B cell (primary cell): ENCODE data around the gene APOL3. TPM values are rescaled to one million over a fixed set of nuclear protein-coding genes. Genes with fewer than 3 reads are reported as not detected.

ENCODE experiments used
- ATAC-seq: fragments of 200-7000 bp; cut with Tn5 transposase; one replicate; pipeline ENCODE4 v1.10.0; 2021; ENCODE audit warnings: low read depth, mild to moderate bottlenecking, moderate number of reproducible peaks, moderate library complexity
- CTCF ChIA-PET: fragments of 350-600 bp; sonication (Branson Sonifier 250); formaldehyde crosslinking; loops from one replicate; lab custom pipeline; 2021; ENCODE audit warnings: antibody characterized with exemption, inconsistent platforms; lab: Charles Lee
- POLR2A ChIA-PET: fragments of 350-600 bp; sonication (Branson Sonifier 250); formaldehyde crosslinking; loops from one replicate; lab custom pipeline; 2021; ENCODE audit warnings: antibody characterized with exemption; lab: Charles Lee
- DNase-seq: peaks from one replicate; pipeline ENCODE4 v3.0.0; 2013
- H2AFZ ChIP-seq: 2 replicates; pipeline ENCODE4 v1.6.1; 2012; ENCODE audit warnings: mild to moderate bottlenecking, low read depth, low read length; ENCODE audit not compliant: insufficient read depth, poor library complexity, severe bottlenecking
- H3K27ac ChIP-seq, 2 donors: 1 replicate in 1 of 2; 2 replicates in 1 of 2; pipeline ENCODE4 v1.5.1; 2012 to 2013; ENCODE audit warnings: low read length in 2 of 2, mild to moderate bottlenecking in 2 of 2, moderate library complexity in 1 of 2
- H3K27me3 ChIP-seq, 4 experiments: fragments of 200-600 bp in 1 of 4; sonication (generic) in 1 of 4; replicated peaks in 1 of 4; 1 replicate in 2 of 4; 2 replicates in 2 of 4; pipeline versions ENCODE4 v1.6.1 to v1.7.0; 2013 to 2016; ENCODE audit warnings: low read length in 3 of 4, mild to moderate bottlenecking in 2 of 4, mixed read lengths in 1 of 4, moderate library complexity in 1 of 4; ENCODE audit not compliant: insufficient read depth in 4 of 4, control insufficient read depth in 3 of 4; ENCODE audit errors: control extremely low read depth in 1 of 4
- H3K36me3 ChIP-seq, 2 experiments: replicated peaks in 1 of 2; 1 replicate in 1 of 2; 2 replicates in 1 of 2; pipeline versions ENCODE4 v1.6.1 to v1.7.1; 2013; ENCODE audit warnings: low read length in 1 of 2; ENCODE audit not compliant: insufficient read depth in 2 of 2, control insufficient read depth in 1 of 2; ENCODE audit errors: control extremely low read depth in 1 of 2, extremely low read depth in 1 of 2
- H3K4me1 ChIP-seq, 2 donors: fragments of 200-600 bp in 1 of 2; sonication (generic) in 1 of 2; 1 replicate in 1 of 2; 2 replicates in 1 of 2; pipeline versions ENCODE4 v1.5.1 to v1.6.1; 2013 to 2017; ENCODE audit warnings: low read length in 2 of 2; ENCODE audit not compliant: control insufficient read depth in 2 of 2, insufficient read depth in 2 of 2
- H3K4me2 ChIP-seq: replicated peaks from 2 replicates; pipeline ENCODE3; 2012; ENCODE audit warnings: mild to moderate bottlenecking, low read depth, low read length; ENCODE audit not compliant: poor library complexity, severe bottlenecking
- H3K4me3 ChIP-seq, 5 experiments: fragments of 200-600 bp in 1 of 5; sonication (generic) in 1 of 5; 1 replicate in 3 of 5; 2 replicates in 2 of 5; pipeline versions ENCODE4 v1.5.1 to v1.7.0; 2011 to 2016; ENCODE audit warnings: low read length in 4 of 5, mild to moderate bottlenecking in 4 of 5, low read depth in 2 of 5, control low read depth in 1 of 5, moderate library complexity in 1 of 5; ENCODE audit not compliant: insufficient read depth in 1 of 5; ENCODE audit errors: control extremely low read depth in 1 of 5, extremely low read depth in 1 of 5
- H3K79me2 ChIP-seq: fragments of 200-600 bp; sonication (generic); one replicate; pipeline ENCODE4 v1.6.0; 2016; ENCODE audit warnings: low read length; ENCODE audit not compliant: control insufficient read depth, insufficient read depth
- H3K9ac ChIP-seq: fragments of 200-600 bp; sonication (generic); 2 replicates; pipeline ENCODE4 v1.6.1; 2017; ENCODE audit warnings: mild to moderate bottlenecking, low read length, moderate library complexity
- H3K9me3 ChIP-seq, 3 donors: one replicate each; pipeline versions ENCODE4 v1.6.1 to v1.7.1; 2013; ENCODE audit warnings: low read length in 2 of 3; ENCODE audit not compliant: control insufficient read depth in 2 of 3, insufficient read depth in 1 of 3; ENCODE audit errors: control extremely low read depth in 1 of 3
- H4K20me1 ChIP-seq: 2 replicates; pipeline ENCODE4 v1.6.0; 2012; ENCODE audit warnings: mild to moderate bottlenecking, low read length; ENCODE audit not compliant: insufficient read depth, control insufficient read depth, poor library complexity, severe bottlenecking
- H3K27ac Mint-ChIP-seq: one replicate; pipeline ENCODE4 v1.8.0; 2021; ENCODE audit warnings: mixed read lengths
- H3K27me3 Mint-ChIP-seq: one replicate; pipeline ENCODE4 v1.8.0; 2021; ENCODE audit warnings: mixed read lengths
- H3K4me1 Mint-ChIP-seq: one replicate; pipeline ENCODE4 v1.8.0; 2021; ENCODE audit warnings: mixed read lengths
- H3K4me3 Mint-ChIP-seq: one replicate; pipeline ENCODE4 v1.8.0; 2021; ENCODE audit warnings: mixed read lengths
- H3K9me3 Mint-ChIP-seq: one replicate; pipeline ENCODE4 v1.8.0; 2022; ENCODE audit warnings: mixed read lengths; ENCODE audit not compliant: insufficient read depth
- CTCF ChIP-seq: fragments of 200-600 bp; IDR thresholded peaks from one replicate; pipeline ENCODE4 v1.8.0; 2022; ENCODE audit warnings: antibody characterized with exemption, mild to moderate bottlenecking
- EZH2 ChIP-seq: IDR thresholded peaks from 2 replicates; pipeline ENCODE4 v1.6.1; 2012; ENCODE audit warnings: borderline replicate concordance, low read depth, mild to moderate bottlenecking, moderate library complexity, low read length; ENCODE audit not compliant: insufficient read depth, poor library complexity, severe bottlenecking
- WGBS: methylation state at CpG from one replicate; pipeline ENCODE4 v1.1.5; 2013; ENCODE audit warnings: missing lambda C conversion rate; ENCODE audit not compliant: insufficient coverage; 5-methylcytosine and 5-hydroxymethylcytosine counted together
- intact Hi-C: fragments of 100-400 bp; cut with micrococcal nuclease; formaldehyde crosslinking; loops from one replicate; pipeline ENCODE4 v1.10.0; 2022
- polyA plus RNA-seq: library from polyadenylated mRNA; depleted of rRNA; stranded (reverse); fragments of >200 nt; gene quantifications from 2 replicates; pipeline ENCODE4 v1.2.3, GENCODE V29; 2012
- total RNA-seq, 2 donors: library from RNA; stranded (reverse); fragments of 120-200 nt in 1 of 2; gene quantifications; 1 replicate in 1 of 2; 2 replicates in 1 of 2; pipeline versions ENCODE4 v1.2.3 to v1.2.4, GENCODE V29; 2013 to 2022

The APOL3 gene
- total and polyA plus RNA-seq, 2 donors (not counting 1 experiment from before 2014, with no cell fraction given) = 55.0 to 97.2 TPM

- Mint-ChIP-seq H3K4me3 (no peak overlapping the region), H3K27me3 (no peaks in the 10 kb centered on the region), H3K9me3 (peaks cover 3% of the 10 kb centered on the region), H3K4me1 (peaks cover 44% of the 10 kb centered on the region), H3K27ac (no peak overlapping the region)
- Histone ChIP-seq H3K9me3 (peaks cover 0 to 5% (median 0%) of the 10 kb centered on the region in 3 donors), H3K79me2 (peaks cover 3% of the 10 kb centered on the region), H3K27me3 (no peaks in the 10 kb centered on the region), H3K4me3 (no peak overlapping the region), H4K20me1 (no peaks in the 10 kb centered on the region), H3K4me2 (no peak overlapping the region), H2AFZ (no peak overlapping the region), H3K4me1 (peaks cover 21 to 37% of the 10 kb centered on the region in 2 donors), H3K36me3 (no peaks in the 10 kb centered on the region), H3K27ac (no peak overlapping the region), H3K9ac (no peak overlapping the region)
- CTCF ChIA-PET = interaction anchor here (12.5 kb wide), 1 partner anchor 11 kb away, joined by 182 read pairs; no protein-coding TSS in a partner anchor
- DNase-seq (no peak), ATAC-seq (no peak)
- TF ChIP-seq CTCF = no peak
- no peak for TF ChIP-seq EZH2
- intact Hi-C loops = no loop called here
- WGBS = 62% methylated on average over 6 of the region's 10 CpGs
- POLR2A ChIA-PET = no interaction called here
Measured at GRCh38 chr22:36166518-36167220, 6.1 kb upstream of the APOL3 start.

- Histone ChIP-seq H3K4me2 (no peak overlapping the region), H3K4me1 (peaks cover 27 to 43% of the 10 kb centered on the region in 2 donors), H3K79me2 (peaks cover 3% of the 10 kb centered on the region), H2AFZ (no peak overlapping the region), H3K9me3 (peaks cover 0 to 5% (median 0%) of the 10 kb centered on the region in 3 donors), H3K27ac (no peak overlapping the region), H3K4me3 (no peak overlapping the region), H3K36me3 (no peaks in the 10 kb centered on the region), H3K9ac (no peak overlapping the region), H3K27me3 (no peaks in the 10 kb centered on the region), H4K20me1 (no peaks in the 10 kb centered on the region)
- Mint-ChIP-seq H3K27me3 (no peaks in the 10 kb centered on the region), H3K27ac (no peak overlapping the region), H3K4me1 (peaks cover 50% of the 10 kb centered on the region), H3K4me3 (no peak overlapping the region), H3K9me3 (peaks cover 3% of the 10 kb centered on the region)
- POLR2A ChIA-PET = no interaction called here
- DNase-seq (no peak), ATAC-seq (no peak)
- TF ChIP-seq CTCF (no peak), EZH2 (no peak)
- 100% methylated on average over 2 of the region's 3 CpGs for WGBS
- CTCF ChIA-PET = interaction anchor here (12.5 kb wide), 1 partner anchor 11 kb away, joined by 182 read pairs; no protein-coding TSS in a partner anchor
- intact Hi-C loops = no loop called here
Measured at GRCh38 chr22:36166086-36166485, 5.5 kb upstream of the APOL3 start.
